Astrocyte of the spinal cord (primary cell): ENCODE measurements around the gene TLCD3B.

Source experiments
- DNase-seq: peaks from one replicate; pipeline ENCODE4 v3.0.0; 2011; ENCODE audit warnings: low read depth, low spot score
- H3K4me3 ChIP-seq: 2 replicates; pipeline ENCODE4 v1.5.1; 2011; ENCODE audit warnings: low read depth, mild to moderate bottlenecking, low read length, moderate library complexity
- CTCF ChIP-seq: IDR thresholded peaks from 2 replicates; pipeline ENCODE4 v1.5.1; 2012; ENCODE audit warnings: low read depth, mild to moderate bottlenecking, low read length, inconsistent platforms
- in situ Hi-C: cut with HindIII; loops from 2 replicates; pipeline ENCODE4 v1.10.0; 2017; ENCODE audit warnings: low sequenced_read_pairs

The TLCD3B gene

DNA sequence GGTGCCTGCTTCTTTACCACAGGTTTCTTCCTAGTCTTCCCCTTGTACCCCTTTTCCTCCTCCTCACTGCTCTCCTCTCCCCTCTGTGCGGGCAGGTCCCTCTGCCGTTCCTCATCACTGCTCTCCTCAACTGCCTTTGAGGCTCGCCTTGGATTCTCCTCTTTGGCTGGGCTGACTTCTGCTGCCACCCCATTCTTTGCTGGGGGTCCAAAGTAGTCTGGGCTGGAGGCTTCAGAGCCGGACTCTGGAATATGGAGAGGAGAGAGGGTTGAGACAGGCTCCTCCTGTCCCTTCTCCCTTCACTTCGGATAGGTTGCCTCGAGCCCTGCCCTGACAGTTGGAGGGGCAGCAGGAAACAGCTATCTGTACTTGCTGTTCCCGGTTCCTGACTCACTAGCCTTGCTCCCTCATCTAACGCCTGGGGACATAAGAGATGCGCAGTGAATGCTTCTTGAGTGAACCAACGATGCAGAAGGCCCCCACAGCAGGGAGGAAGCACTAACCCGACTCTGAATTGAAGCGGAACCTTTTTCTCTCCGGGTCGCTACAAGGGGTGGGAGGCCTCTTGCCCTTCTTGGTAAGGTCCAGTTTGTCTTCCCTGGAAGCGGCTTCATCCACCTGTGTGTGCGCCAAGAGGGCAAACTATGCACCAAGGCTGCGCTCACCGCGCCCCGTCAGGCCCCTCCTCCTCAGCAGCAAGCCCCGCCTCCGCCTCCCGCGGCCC, 36.3 kb downstream of the TLCD3B start:
- DNase-seq, result peak; percentile 32
- in situ Hi-C loops, result no loop called here
- H3K4me3 ChIP-seq, result peak overlapping the region; percentile 72
- no peak for TF ChIP-seq CTCF

GRCh38 chr16:29993903-29994599, 37.0 kb downstream of the TLCD3B start:
- in situ Hi-C loops, result no loop called here
- no peak for DNase-seq
- no peak for TF ChIP-seq CTCF
- H3K4me3 ChIP-seq, result no peak overlapping the region

- in situ Hi-C loops, result no loop called here
- H3K4me3 ChIP-seq, result no peak overlapping the region
- TF ChIP-seq CTCF, result no peak
- no peak for DNase-seq
Measured at GRCh38 chr16:29993191-29993902, 37.7 kb downstream of the TLCD3B start.

DNA sequence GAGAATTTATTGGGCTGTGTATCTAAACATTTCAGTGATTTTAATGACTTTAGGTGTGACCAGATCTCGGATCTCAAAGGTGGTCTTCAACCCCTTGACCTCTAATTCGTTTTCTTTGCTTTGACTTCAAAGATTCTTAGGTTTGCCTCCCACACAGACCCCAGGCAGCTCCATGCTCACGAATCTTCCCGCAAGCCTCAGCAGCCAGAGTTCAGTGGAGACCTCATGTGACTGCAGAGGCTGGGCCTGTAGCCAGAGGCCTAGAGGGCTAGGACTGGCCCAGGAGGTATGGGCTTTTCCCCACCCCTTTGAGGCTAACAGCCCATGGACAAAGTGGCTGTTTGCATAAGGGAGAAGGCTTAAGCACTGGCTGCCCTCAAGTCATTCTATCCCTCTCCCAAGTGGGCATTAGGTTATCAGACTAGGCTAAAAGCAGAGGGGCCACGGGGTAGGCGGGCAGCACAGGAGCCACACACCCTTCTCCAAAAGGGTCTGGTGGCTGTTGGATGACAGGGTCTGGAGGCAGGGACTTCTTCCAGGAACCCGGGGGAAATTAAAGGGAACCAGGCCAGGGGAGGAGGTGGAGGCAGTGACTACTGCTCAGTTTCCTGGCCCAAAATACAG, 38.6 kb downstream of the TLCD3B start:
- peak; percentile 35 for DNase-seq
- in situ Hi-C loops, result no loop called here
- no peak for TF ChIP-seq CTCF
- H3K4me3 ChIP-seq, result no peak overlapping the region

GRCh38 chr16:29991571-29991904, 39.5 kb downstream of the TLCD3B start:
- no peak overlapping the region for H3K4me3 ChIP-seq
- in situ Hi-C loops, result no loop called here
- DNase-seq, result no peak
- no peak for TF ChIP-seq CTCF

DNA sequence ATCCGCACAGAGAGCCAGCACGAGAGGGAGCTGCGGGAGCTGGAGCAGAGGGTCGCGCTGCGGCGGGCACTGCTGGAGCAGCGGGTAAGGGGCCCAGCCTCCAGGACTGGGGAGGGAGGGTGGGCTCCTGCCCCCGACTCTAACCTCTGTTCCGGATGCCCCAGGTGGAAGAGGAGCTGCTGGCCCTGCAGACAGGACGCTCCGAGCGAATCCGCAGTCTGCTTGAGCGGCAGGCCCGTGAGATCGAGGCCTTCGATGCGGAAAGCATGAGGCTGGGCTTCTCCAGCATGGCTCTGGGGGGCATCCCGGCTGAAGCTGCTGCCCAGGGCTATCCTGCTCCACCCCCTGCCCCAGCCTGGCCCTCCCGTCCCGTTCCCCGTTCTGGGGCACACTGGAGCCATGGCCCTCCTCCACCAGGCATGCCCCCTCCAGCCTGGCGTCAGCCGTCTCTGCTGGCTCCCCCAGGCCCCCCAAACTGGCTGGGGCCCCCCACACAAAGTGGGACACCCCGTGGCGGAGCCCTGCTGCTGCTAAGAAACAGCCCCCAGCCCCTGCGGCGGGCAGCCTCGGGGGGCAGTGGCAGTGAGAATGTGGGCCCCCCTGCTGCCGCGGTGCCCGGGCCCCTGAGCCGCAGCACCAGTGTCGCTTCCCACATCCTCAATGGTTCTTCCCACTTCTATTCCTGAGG, 40.0 kb downstream of the TLCD3B start:
- H3K4me3 ChIP-seq, result no peak overlapping the region
- in situ Hi-C loops, result no loop called here
- no peak for DNase-seq
- no peak for TF ChIP-seq CTCF
